Measurements from ENCODE around the gene ITGA1. TPM values are rescaled to one million over a fixed set of nuclear protein-coding genes. Genes with fewer than 3 reads are reported as not detected.

The ITGA1 gene
- total and polyA plus RNA-seq, 2 of the 8 experiments (the other 6 are each of a cell fraction or from before 2014, with no cell fraction given), result 2.3 to 9.0 TPM

DNA sequence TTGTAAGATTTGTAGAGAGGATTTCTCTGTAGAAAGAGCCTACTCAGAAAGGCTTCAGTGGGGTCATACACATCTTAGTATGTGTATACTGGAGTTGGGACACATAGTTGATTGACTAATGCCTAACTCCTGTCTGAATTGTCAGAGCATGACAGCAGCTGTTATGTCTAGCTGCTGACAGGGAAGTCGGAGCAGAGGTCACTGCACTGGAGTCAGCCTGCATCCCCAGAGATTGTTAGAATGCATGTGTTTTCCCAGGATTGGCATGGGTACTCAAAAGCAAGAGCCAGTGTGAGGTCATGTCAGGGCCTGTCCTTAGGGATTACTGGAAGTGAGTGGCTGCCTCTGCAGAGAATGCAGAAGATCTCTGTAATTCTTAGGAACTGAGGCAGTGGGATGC is 82.7 kb downstream of the ITGA1 start:
- Histone ChIP-seq H4K8ac (ENCODE audit: extremely low read depth, insufficient read depth, low read length) (no peak overlapping the region), H3K36me3 (ENCODE audit: control insufficient read depth in 2 of 4, insufficient read depth in 4 of 4, low read length in 3 of 4) (no peaks in the 10 kb centered on the region), H3K9me3 (ENCODE audit: insufficient read depth in 2 of 2, low read depth in 1 of 2, low read length in 1 of 2) (no peaks in the 10 kb centered on the region), H3K4me3 (ENCODE audit: extremely low read depth in 1 of 4, insufficient read depth in 2 of 4, low read depth in 3 of 4, low read length in 4 of 4) (no peak overlapping the region), H2AFZ (ENCODE audit: low read length) (no peak overlapping the region), H3K27ac (ENCODE audit: low read depth, low read length) (no peak overlapping the region), H3K4ac (replicated peaks; ENCODE audit: insufficient read length, low read depth, low read length) (no peak overlapping the region), H3K23me2 (ENCODE audit: low read depth, low read length) (no peaks in the 10 kb centered on the region), H3K56ac (replicated peaks; ENCODE audit: insufficient read length, low read depth, low read length) (no peak overlapping the region), H3K18ac (ENCODE audit: extremely low read depth, low read length) (no peak overlapping the region), H3K14ac (ENCODE audit: insufficient read length) (no peak overlapping the region), H3K4me1 (replicated peaks in 1 of 4; ENCODE audit: control insufficient read depth in 3 of 4, insufficient read depth in 4 of 4, low read length in 3 of 4) (no peaks in the 10 kb centered on the region), H2BK15ac (ENCODE audit: low read length) (no peak overlapping the region), H4K91ac (replicated peaks; ENCODE audit: insufficient read length, low read length) (no peak overlapping the region), H2BK120ac (replicated peaks; ENCODE audit: low read depth, low read length) (no peak overlapping the region), H2BK5ac (ENCODE audit: low read depth, low read length) (no peak overlapping the region), H3K9ac (replicated peaks in 1 of 4; ENCODE audit: extremely low read depth in 1 of 4, low read depth in 3 of 4, low read length in 3 of 4) (no peak overlapping the region), H2AK5ac (ENCODE audit: low read depth, low read length) (no peak overlapping the region), H3K79me1 (ENCODE audit: low read depth, low read length) (no peaks in the 10 kb centered on the region), H2BK12ac (ENCODE audit: low read depth, low read length) (no peak overlapping the region; the same call in 1 of the 2 replicates), H3K4me2 (ENCODE audit: insufficient read depth in 1 of 2, low read depth in 2 of 2, low read length in 2 of 2) (no peak overlapping the region), H3K79me2 (ENCODE audit: control insufficient read depth in 1 of 2, insufficient read depth in 2 of 2, low read length in 2 of 2) (no peaks in the 10 kb centered on the region), H4K20me1 (replicated peaks in 1 of 2; ENCODE audit: control insufficient read depth in 1 of 2, insufficient read depth in 2 of 2, low read length in 2 of 2) (no peaks in the 10 kb centered on the region), H4K5ac (ENCODE audit: insufficient read length, low read depth, low read length) (no peak overlapping the region), H3K27me3 (replicated peaks in 1 of 4; ENCODE audit: control insufficient read depth in 3 of 4, extremely low read depth in 1 of 4, insufficient read depth in 3 of 4, low read length in 3 of 4) (no peaks in the 10 kb centered on the region), H2BK20ac (ENCODE audit: low read length) (no peak overlapping the region), H3K23ac (ENCODE audit: insufficient read length) (no peak overlapping the region)
- DNase-seq (ENCODE audit: low read depth in 1 of 2, low spot score in 2 of 2), result no peak
- ChIA-PET POLR2A (ENCODE audit: partially characterized antibody) (no interaction called here), CTCF (ENCODE audit: partially characterized antibody) (no interaction called here)
- no peak for FAIRE-seq
- WGBS, 2 experiments (ENCODE audit: extremely low coverage in 1 of 2, insufficient coverage in 1 of 2, insufficient read length in 1 of 2, insufficient replicate concordance in 2 of 2, low coverage in 1 of 2, low lambda C conversion rate in 2 of 2, missing lambda C conversion rate in 1 of 2), result 76% methylated on average over 1 of the region's 1 CpG; no CpG with 5 or more reads in 1 of the 2 experiments
- TF ChIP-seq SRF (IDR thresholded peaks at IDR 0.05; ENCODE audit: low read depth, low read length) (no peak), KDM5A (IDR thresholded peaks at IDR 0.05; ENCODE audit: low read length) (no peak), CEBPB (IDR thresholded peaks at IDR 0.05; ENCODE audit: low read depth, low read length) (no peak), PHF8 (conservative IDR thresholded peaks at IDR 0.05; ENCODE audit: low read depth, low read length) (no peak), TBP (IDR thresholded peaks at IDR 0.05; ENCODE audit: low read depth, low read length) (no peak), SAP30 (IDR thresholded peaks at IDR 0.05; ENCODE audit: insufficient read depth, insufficient replicate concordance, low read length) (no peak), KDM1A (IDR thresholded peaks at IDR 0.05; ENCODE audit: borderline replicate concordance, low read length) (no peak), CTBP2 (IDR thresholded peaks at IDR 0.05; ENCODE audit: borderline replicate concordance, insufficient read depth, insufficient read length, low read length) (no peak), ASH2L (IDR thresholded peaks at IDR 0.05; ENCODE audit: low read length) (no peak)
- TF ChIP-seq, protein P1, sequence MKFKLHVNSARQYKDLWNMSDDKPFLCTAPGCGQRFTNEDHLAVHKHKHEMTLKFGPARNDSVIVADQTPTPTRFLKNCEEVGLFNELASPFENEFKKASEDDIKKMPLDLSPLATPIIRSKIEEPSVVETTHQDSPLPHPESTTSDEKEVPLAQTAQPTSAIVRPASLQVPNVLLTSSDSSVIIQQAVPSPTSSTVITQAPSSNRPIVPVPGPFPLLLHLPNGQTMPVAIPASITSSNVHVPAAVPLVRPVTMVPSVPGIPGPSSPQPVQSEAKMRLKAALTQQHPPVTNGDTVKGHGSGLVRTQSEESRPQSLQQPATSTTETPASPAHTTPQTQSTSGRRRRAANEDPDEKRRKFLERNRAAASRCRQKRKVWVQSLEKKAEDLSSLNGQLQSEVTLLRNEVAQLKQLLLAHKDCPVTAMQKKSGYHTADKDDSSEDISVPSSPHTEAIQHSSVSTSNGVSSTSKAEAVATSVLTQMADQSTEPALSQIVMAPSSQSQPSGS (IDR thresholded peaks at IDR 0.05; ENCODE audit: low read length), result no peak
- TF ChIP-seq, protein P2, sequence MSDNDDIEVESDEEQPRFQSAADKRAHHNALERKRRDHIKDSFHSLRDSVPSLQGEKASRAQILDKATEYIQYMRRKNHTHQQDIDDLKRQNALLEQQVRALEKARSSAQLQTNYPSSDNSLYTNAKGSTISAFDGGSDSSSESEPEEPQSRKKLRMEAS (IDR thresholded peaks at IDR 0.05), result no peak
- TF ChIP-seq, protein P3, sequence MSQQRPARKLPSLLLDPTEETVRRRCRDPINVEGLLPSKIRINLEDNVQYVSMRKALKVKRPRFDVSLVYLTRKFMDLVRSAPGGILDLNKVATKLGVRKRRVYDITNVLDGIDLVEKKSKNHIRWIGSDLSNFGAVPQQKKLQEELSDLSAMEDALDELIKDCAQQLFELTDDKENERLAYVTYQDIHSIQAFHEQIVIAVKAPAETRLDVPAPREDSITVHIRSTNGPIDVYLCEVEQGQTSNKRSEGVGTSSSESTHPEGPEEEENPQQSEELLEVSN (IDR thresholded peaks at IDR 0.05), result no peak
